ENCODE measurements around the gene NBPF1. TPM values are rescaled to one million over a fixed set of nuclear protein-coding genes. Genes with fewer than 3 reads are reported as not detected.
"Not testable (repeated sequence)": the region's sequence is repeated elsewhere in the genome, so short reads cannot be mapped to it uniquely, and the experiment has no call there.

The NBPF1 gene
- total and polyA plus RNA-seq, 8 donors: 35.2 to 125 (median 106) TPM

DNA sequence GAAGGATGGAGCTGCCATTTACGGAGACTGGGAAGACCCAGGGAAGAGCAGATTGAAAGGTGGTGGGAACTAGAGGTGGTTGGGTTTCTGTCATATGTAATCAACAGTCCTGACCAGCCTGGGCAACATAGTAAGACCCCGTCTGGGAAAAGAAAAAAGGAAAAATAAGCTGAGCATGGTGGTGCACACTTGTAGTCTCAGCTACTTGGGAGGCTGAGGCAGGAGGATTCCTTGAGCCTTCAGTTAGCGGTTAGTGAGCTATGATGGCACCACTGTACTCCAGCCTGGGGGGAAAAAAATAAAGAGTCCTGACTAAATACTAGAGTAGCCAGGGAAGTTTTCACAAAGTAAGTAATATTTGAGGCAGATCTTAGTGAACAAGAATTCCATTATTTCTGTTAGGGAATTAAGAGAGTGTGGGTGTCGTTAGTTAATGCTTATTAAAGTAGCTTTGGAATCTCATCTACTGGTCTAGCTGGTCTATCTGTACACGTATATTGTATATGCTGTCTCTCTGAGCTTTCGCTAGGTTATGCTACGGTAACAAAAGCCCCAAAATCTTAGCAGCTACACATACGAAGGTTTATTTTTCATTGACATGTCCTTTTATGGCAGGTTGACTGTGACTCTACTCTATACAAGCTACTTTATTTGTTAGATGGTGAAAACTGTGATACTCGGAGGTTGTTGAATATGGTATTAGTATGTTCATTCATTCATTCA lies 4.4 kb downstream of the NBPF1 start:
- Histone ChIP-seq H3K9me3 (no peaks in the 10 kb centered on the region), H3K27ac (no peak overlapping the region), H3K27me3 (peaks cover 0 to 8% of the 10 kb centered on the region in 2 donors), H3K36me3 (peaks cover 0 to 41% of the 10 kb centered on the region in 2 donors), H3K4me3 (no peak overlapping the region), H3K4me1 (peaks cover 17 to 23% of the 10 kb centered on the region in 2 donors)
- DNase-seq (no peak), ATAC-seq (no peak)
- TF ChIP-seq, protein P1, sequence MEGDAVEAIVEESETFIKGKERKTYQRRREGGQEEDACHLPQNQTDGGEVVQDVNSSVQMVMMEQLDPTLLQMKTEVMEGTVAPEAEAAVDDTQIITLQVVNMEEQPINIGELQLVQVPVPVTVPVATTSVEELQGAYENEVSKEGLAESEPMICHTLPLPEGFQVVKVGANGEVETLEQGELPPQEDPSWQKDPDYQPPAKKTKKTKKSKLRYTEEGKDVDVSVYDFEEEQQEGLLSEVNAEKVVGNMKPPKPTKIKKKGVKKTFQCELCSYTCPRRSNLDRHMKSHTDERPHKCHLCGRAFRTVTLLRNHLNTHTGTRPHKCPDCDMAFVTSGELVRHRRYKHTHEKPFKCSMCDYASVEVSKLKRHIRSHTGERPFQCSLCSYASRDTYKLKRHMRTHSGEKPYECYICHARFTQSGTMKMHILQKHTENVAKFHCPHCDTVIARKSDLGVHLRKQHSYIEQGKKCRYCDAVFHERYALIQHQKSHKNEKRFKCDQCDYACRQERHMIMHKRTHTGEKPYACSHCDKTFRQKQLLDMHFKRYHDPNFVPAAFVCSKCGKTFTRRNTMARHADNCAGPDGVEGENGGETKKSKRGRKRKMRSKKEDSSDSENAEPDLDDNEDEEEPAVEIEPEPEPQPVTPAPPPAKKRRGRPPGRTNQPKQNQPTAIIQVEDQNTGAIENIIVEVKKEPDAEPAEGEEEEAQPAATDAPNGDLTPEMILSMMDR (IDR thresholded peaks at IDR 0.05): no peak
- intact Hi-C loops (cut with DNase I): no loop called here

DNA sequence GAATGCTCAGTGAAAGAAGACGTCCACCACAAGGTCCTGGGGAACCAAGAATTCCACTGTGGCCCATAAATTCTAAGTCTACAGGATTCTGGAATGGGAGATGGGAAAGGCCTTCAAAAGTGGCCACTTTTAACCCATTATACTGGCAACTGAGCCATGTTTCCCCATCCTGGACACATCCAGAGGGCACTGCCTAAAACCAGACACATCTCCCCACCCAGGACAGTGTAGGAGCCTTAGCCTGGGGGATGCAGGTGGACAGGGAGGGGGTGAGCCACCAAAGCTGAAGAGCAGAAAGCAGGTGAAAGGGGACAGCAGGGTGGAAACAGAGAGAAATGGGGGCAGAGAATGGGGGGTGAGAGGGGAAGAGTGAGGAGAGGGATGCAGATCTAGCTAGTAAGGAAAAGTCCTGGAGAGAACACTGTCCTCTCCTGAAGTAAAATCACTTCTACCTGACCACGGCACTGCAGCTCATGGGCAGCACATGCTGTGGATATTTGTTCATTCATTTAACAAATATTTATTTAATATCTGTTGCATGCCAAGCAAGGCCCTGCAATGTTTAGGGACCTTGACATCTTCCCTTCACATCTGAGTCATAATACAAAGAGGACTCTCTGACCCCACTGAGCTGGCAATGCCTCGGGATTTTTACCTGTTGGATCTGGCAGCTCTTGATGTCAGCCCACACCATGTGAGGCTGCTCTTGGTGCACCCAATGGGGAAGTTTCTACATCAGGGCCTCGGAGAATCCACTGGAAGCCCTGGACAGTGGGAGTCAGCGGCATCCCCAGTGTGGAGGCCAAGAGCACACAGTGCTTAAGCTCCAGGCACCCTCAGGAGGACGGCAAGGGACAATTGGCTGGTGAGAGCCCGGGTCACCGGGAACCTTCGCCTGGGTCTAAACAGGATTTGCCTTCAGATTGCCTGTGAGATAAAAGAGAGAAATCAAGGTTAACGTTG lies 5.2 kb downstream of the NBPF1 start:
- H3K27ac ChIP-seq; H3K27me3 ChIP-seq; H3K4me3 ChIP-seq; ATAC-seq; intact Hi-C loops (cut with DNase I); H3K9me3 ChIP-seq: not testable (repeated sequence)
- H3K36me3 ChIP-seq: peaks cover 0 to 41% of the 10 kb centered on the region in 2 donors
- peaks cover 12 to 17% of the 10 kb centered on the region in 2 donors for H3K4me1 ChIP-seq
- DNase-seq: peak in 2 of 4 donors; percentile 40 to 84

DNA sequence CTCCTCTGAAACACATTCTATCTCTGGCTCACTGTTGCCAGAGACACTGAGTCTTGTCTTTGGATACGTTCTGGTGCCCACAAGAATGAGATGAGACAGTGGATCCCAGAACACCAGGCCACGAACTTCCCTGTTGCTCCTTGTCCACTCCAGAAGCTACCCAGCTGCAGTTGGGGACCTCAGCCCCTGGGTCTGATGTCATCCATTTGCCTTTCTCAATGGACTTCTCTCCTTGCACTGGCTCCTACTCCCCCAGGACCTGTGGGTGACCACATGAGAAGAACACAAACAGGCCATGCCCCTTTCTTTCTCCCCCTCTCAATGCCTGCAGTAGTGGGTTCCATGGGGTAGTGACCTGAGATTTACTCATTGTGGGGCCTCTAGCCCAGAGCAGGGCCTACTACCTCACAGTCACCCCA lies 5.9 kb downstream of the NBPF1 start:
- Histone ChIP-seq H3K9me3 (no peaks in the 10 kb centered on the region), H3K36me3 (peaks cover 0 to 41% of the 10 kb centered on the region in 2 donors), H3K27ac (no peak overlapping the region), H3K27me3 (no peaks in the 10 kb centered on the region), H3K4me1 (peaks cover 10% of the 10 kb centered on the region in 2 donors), H3K4me3 (no peak overlapping the region)
- TF ChIP-seq, protein P1 (IDR thresholded peaks at IDR 0.05): no peak
- ATAC-seq (no peak), DNase-seq (no peak)
- intact Hi-C loops (cut with DNase I): no loop called here

DNA sequence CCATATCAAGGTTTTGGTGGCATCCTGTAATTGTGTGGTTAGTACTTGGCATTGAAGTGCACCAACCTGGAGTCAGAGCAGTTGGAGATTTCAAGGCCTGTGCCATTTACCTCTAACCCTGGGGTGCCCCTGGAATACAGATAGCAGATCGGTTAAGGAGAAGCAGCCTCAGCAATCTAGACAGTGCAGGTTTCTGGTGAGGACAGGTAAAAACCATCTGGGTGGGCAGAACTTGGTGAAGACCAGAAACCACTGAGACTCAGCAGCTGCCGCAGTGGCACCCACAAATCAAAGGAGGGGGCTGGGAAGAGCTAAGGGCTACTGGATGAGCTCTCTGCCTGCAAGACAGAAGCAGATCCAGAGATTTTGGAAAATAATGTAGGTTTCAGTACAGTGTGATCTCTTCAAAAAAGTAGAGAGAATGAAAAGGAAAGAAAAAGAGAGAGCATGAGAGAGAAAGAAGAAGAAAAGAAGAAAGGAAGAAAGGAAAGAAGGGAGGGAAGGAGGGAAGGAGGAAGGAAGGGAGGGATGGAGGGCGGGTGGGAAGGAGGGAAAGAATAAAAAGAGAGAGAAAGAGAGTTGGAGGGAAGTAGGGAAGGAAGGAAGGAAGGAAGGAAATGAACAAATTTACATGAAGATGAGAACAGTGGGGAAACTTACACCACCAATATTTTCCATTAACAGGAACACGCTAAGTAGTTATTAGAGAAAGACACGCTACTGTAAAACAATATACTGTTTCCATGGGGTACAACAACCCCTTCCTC lies 6.5 kb downstream of the NBPF1 start:
- H3K9me3 ChIP-seq; H3K4me1 ChIP-seq; DNase-seq; H3K27ac ChIP-seq; H3K27me3 ChIP-seq; H3K4me3 ChIP-seq; ATAC-seq; intact Hi-C loops (cut with DNase I): not testable (repeated sequence)
- H3K36me3 ChIP-seq: peaks cover 0 to 41% of the 10 kb centered on the region in 2 donors

DNA sequence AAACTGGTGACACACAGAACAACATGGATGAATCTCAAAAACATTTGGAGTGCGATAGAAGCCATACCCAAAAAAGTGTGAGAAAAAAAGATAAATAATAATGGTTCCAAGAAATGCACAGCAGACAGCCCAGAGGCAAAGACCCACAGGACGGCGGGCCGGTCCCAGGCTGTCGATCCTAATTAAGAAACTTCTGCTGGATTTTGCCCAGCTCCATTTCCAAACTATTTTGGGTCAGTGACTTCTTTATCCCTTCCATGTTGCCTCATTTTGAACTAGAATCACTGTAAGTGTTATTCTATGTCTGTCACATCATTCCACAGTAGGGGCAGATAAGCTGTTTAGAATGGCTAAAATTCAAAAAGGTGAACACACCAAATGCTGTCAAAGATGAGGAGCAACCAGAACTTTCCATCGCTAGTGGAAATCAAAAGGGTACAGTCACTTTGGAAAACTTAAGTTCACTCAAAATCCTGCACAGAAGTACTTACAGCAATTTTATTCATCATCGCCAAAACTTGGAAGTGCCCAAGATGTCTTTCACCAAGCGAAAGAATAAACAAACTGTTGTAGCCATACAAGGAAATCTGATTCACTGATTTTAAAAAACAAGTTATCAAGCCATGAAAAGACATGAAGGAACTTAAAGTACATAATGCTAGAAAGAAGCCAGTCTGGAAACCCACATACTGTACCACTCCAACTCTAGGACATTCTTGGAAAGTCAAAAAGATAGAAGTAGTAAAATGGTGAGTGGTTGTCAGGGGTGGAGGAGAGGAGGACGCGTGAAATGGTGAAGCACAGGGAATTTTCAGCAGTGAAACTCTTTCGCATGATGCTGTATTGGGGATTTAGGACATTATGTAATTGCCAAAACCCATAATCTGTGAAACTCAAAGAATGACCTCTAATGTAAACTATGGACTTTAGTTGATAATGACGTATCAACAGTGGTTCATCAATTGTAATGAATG lies 7.5 kb downstream of the NBPF1 start:
- intact Hi-C loops (cut with DNase I): no loop called here
- TF ChIP-seq, protein P1 (IDR thresholded peaks at IDR 0.05): no peak
- Histone ChIP-seq H3K27me3 (no peaks in the 10 kb centered on the region), H3K4me3 (no peak overlapping the region), H3K4me1 (no peaks in the 10 kb centered on the region), H3K27ac (no peak overlapping the region), H3K36me3 (peaks cover 0 to 41% of the 10 kb centered on the region in 2 donors), H3K9me3 (no peaks in the 10 kb centered on the region)
- ATAC-seq (no peak), DNase-seq (peak in 3 of 4 donors; percentile 24 to 84 (median 47))
